ENCODE measurements around the gene CACFD1.

The CACFD1 gene

GRCh38 chr9:133464638-133465037, 4.9 kb downstream of the CACFD1 start:
- Mint-ChIP-seq H3K9me3 (no peaks in the 10 kb centered on the region), H3K27me3 (peaks cover 49% of the 10 kb centered on the region), H3K4me1 (peaks cover 7% of the 10 kb centered on the region), H3K4me3 (no peak overlapping the region), H3K27ac (no peak overlapping the region), H3K36me3 (no peaks in the 10 kb centered on the region)
- CTCF ChIA-PET = no interaction called here
- no peak for DNase-seq

GRCh38 chr9:133465984-133466383, 6.2 kb downstream of the CACFD1 start:
- Mint-ChIP-seq H3K27ac (no peak overlapping the region), H3K36me3 (no peaks in the 10 kb centered on the region), H3K27me3 (peaks cover 38% of the 10 kb centered on the region), H3K4me1 (no peaks in the 10 kb centered on the region), H3K9me3 (no peaks in the 10 kb centered on the region), H3K4me3 (no peak overlapping the region)
- CTCF ChIA-PET = no interaction called here
- no peak for DNase-seq

DNA sequence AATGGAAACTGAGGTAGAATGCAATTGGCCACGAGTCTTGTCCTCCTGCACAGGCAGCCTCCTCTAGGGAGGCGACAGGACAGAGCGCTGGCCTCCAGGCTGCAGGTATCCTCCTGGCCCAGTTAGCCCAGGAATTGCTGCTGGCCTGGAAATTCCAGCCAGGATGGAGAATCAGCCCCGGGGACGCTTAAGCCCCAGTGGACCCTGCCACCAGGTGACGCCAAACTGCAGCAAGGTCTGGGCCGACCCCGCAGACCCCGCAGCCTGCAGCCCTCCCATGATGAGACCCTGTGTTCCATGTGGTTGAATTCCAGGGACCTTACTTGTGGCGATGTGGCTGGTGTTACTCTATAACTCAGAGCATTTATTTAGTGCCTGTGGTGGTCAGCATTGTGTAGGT, 7.3 kb downstream of the CACFD1 start:
- no peak overlapping the region for H3K27ac Mint-ChIP-seq

DNA sequence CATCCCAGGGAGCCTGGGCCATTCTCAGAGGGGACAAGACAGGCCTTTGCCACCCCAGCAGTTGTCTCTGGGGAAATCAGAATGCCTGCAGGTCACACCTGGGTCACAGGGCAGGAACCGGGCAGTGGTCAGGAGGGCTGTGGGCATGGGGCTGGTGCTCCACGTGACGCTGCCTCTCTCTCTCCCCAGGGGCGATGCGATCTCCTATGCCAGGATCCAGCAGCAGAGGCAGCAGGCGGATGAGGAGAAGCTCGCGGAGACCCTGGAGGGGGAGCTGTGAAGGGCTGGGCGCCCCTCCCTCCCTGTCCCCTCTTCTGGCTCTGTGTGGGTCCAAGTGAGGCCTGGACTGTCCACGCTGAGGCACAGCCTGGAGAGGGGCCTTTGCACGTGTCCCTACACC, 8.6 kb downstream of the CACFD1 start:
- Mint-ChIP-seq H3K4me1 (no peaks in the 10 kb centered on the region), H3K27me3 (peaks cover 15% of the 10 kb centered on the region), H3K9me3 (no peaks in the 10 kb centered on the region), H3K27ac (no peak overlapping the region), H3K36me3 (no peaks in the 10 kb centered on the region), H3K4me3 (no peak overlapping the region)
- CTCF ChIA-PET = no interaction called here
- no peak for DNase-seq

More for the DNA sequence above, 7.3 kb downstream of the CACFD1 start:
- DNase-seq = no peak
- H3K4me1 Mint-ChIP-seq = no peaks in the 10 kb centered on the region
- H3K36me3 Mint-ChIP-seq = no peaks in the 10 kb centered on the region
- CTCF ChIA-PET = no interaction called here
- H3K27me3 Mint-ChIP-seq = peaks cover 27% of the 10 kb centered on the region
- no peak overlapping the region for H3K4me3 Mint-ChIP-seq
- no peaks in the 10 kb centered on the region for H3K9me3 Mint-ChIP-seq

DNA sequence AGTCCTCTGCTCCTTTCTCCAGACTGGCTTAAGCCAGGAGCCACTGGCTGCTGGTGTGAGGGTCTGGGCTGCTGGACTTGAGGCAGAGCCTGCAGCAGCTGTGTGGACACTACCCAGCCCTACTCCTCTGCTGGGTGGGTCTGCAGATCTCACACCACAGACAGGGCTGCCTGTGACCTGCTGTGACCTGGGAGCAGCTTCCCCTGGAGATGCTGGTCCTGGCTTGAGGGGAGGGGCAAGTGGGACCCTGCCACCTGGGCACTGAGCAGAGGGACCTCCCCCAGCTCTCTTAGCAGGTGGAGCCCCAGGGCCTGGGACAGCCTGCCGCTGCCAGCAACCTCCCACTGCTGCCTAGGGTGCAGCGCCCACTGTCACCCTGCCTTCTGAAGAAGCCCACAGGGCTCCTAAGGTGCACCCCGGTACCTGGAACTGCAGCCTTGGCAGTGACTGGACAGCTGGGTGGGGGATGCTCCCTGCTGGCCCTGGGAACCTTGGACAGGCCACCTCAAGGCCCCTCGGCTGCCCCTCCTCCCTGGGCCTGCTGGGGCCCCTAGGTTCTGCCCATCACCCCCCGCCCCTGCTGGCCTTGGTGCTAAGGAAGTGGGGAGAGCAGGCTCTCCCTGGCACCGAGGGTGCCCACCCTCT, 9.1 kb downstream of the CACFD1 start:
- DNase-seq = no peak
- Mint-ChIP-seq H3K27ac (no peak overlapping the region), H3K4me3 (no peak overlapping the region), H3K4me1 (no peaks in the 10 kb centered on the region), H3K9me3 (no peaks in the 10 kb centered on the region), H3K27me3 (peaks cover 13% of the 10 kb centered on the region), H3K36me3 (no peaks in the 10 kb centered on the region)
- CTCF ChIA-PET = no interaction called here

DNA sequence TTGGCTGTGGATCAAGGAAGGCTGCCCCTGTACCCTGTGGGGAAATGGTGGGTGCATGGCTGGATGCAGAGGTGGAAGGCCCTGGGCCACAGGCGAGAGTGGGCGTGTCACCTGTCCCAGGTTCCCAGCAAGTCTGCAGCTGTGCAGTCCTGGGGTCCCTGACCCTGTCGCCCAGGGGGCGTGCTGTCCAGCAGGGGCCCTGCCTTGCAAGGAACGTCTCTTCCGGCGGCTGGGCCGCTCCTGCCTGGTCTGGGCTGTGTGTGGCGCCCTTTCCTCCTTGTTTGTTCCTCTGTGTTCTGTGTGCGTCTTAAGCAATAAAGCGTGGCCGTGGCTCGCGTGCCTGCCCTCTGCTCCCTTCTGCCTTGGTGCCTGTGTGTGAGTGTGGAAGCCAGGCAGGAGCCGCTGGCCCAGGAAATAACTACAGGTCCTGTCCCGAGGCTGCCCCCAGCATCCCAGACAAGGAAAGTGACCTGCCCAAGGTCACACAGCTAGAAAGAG, 10.7 kb downstream of the CACFD1 start:
- H3K36me3 Mint-ChIP-seq = no peaks in the 10 kb centered on the region
- H3K4me3 Mint-ChIP-seq = no peak overlapping the region
- no peaks in the 10 kb centered on the region for H3K9me3 Mint-ChIP-seq
- peaks cover 3% of the 10 kb centered on the region for H3K4me1 Mint-ChIP-seq
- DNase-seq = no peak
- H3K27ac Mint-ChIP-seq = no peak overlapping the region
- CTCF ChIA-PET = no interaction called here
- peaks cover 2% of the 10 kb centered on the region for H3K27me3 Mint-ChIP-seq

GRCh38 chr9:133470988-133471387, 11.2 kb downstream of the CACFD1 start:
- Mint-ChIP-seq H3K9me3 (no peaks in the 10 kb centered on the region), H3K4me3 (no peak overlapping the region), H3K27me3 (no peaks in the 10 kb centered on the region), H3K36me3 (no peaks in the 10 kb centered on the region), H3K27ac (no peak overlapping the region), H3K4me1 (peaks cover 3% of the 10 kb centered on the region)
- DNase-seq = no peak
- CTCF ChIA-PET = no interaction called here

- peaks cover 3% of the 10 kb centered on the region for H3K4me1 Mint-ChIP-seq
- no peak for DNase-seq
- no peak overlapping the region for H3K27ac Mint-ChIP-seq
- CTCF ChIA-PET = no interaction called here
- H3K9me3 Mint-ChIP-seq = no peaks in the 10 kb centered on the region
- H3K4me3 Mint-ChIP-seq = no peak overlapping the region
- H3K36me3 Mint-ChIP-seq = no peaks in the 10 kb centered on the region
- H3K27me3 Mint-ChIP-seq = peaks cover 3% of the 10 kb centered on the region
These were observed 11.9 kb downstream of the CACFD1 start for GRCh38 chr9:133471551-133472276.

GRCh38 chr9:133472277-133472645, 12.5 kb downstream of the CACFD1 start:
- H3K4me1 Mint-ChIP-seq = peaks cover 3% of the 10 kb centered on the region
- CTCF ChIA-PET = no interaction called here
- H3K9me3 Mint-ChIP-seq = no peaks in the 10 kb centered on the region
- no peak for DNase-seq
- H3K27ac Mint-ChIP-seq = no peak overlapping the region
- H3K36me3 Mint-ChIP-seq = no peaks in the 10 kb centered on the region
- H3K4me3 Mint-ChIP-seq = no peak overlapping the region
- peaks cover 6% of the 10 kb centered on the region for H3K27me3 Mint-ChIP-seq

GRCh38 chr9:133472753-133473378, 13.1 kb downstream of the CACFD1 start:
- Mint-ChIP-seq H3K36me3 (no peaks in the 10 kb centered on the region), H3K4me3 (no peak overlapping the region), H3K9me3 (no peaks in the 10 kb centered on the region), H3K27me3 (peaks cover 6% of the 10 kb centered on the region), H3K4me1 (peaks cover 3% of the 10 kb centered on the region), H3K27ac (no peak overlapping the region)
- DNase-seq = no peak
- CTCF ChIA-PET = interaction anchor here (1.0 kb wide), 1 partner anchor 32 kb away, joined by 3 read pairs; no protein-coding TSS in a partner anchor

GRCh38 chr9:133473743-133474142, 14.0 kb downstream of the CACFD1 start:
- Mint-ChIP-seq H3K36me3 (no peaks in the 10 kb centered on the region), H3K9me3 (no peaks in the 10 kb centered on the region), H3K4me1 (peaks cover 3% of the 10 kb centered on the region), H3K27ac (no peak overlapping the region), H3K27me3 (peaks cover 6% of the 10 kb centered on the region), H3K4me3 (no peak overlapping the region)
- CTCF ChIA-PET = interaction anchor here (0.6 to 1.0 kb wide), 2 partner anchors 12 to 33 kb away, joined by 3 read pairs; no protein-coding TSS in a partner anchor
- DNase-seq = no peak

DNA sequence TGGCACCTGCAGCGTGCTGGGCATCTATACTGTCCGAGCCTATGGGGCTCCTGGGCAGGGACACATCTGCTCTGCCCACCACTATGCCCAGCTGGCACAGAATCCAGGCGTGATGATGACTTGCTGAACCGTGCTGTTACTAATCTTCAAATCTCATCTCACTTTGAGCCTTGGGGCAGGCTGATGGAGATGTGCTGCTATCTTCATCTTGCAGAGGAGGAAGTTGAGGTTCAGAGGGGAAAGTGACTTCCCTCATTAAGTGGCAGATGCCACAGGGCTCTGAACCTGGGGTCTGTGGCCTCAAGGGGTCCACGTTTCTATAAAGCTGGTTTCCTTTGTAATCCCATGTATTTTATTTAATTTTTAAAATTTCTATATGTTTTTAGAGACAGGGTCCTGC, 14.4 kb downstream of the CACFD1 start:
- no peak for DNase-seq
- Mint-ChIP-seq H3K36me3 (no peaks in the 10 kb centered on the region), H3K9me3 (no peaks in the 10 kb centered on the region), H3K4me3 (no peak overlapping the region), H3K27me3 (peaks cover 7% of the 10 kb centered on the region), H3K27ac (no peak overlapping the region), H3K4me1 (peaks cover 3% of the 10 kb centered on the region)
- CTCF ChIA-PET = interaction anchor here (0.6 kb wide), 1 partner anchor 12 kb away, joined by 3 read pairs; no protein-coding TSS in a partner anchor

GRCh38 chr9:133474853-133475252, 15.1 kb downstream of the CACFD1 start:
- Mint-ChIP-seq H3K36me3 (no peaks in the 10 kb centered on the region), H3K27ac (no peak overlapping the region)

DNA sequence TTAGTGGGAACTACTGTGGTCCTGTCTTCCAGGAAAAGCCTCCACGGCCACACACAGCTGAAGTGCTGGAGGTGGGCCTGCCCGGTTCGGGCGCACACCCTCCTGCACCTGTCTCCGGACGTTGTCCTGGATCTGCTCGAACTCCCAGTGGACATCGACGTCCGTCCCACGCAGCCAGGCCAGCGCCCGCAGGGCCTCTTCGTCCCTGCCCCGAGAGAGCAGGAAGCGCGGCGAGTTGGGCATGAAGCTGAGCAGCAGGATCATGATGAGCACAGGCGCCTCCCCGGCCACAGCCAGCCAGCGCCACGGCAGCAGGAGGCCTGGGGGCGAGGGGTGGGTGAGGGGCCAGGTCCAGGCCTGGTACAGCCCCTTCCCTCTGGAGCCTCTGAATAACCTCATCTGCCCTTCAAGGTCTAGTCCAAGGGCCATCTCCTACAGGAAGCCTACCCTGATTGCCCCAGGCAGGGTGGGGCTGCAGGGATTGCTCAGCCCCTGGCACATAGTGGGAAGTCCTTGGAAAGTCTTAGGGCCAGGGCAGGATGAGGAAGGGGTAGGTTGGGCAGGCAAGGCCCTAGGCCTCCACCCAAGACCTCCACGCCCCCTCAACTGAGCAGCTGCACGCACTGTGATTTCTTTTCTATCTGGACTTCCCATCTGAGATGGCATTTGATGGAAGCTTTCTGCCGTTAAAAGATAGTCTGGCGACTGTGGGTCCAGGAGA, 15.7 kb downstream of the CACFD1 start:
- no peaks in the 10 kb centered on the region for H3K9me3 Mint-ChIP-seq
- no peaks in the 10 kb centered on the region for H3K36me3 Mint-ChIP-seq
- peaks cover 16% of the 10 kb centered on the region for H3K27me3 Mint-ChIP-seq
- CTCF ChIA-PET = interaction anchor here (1.6 kb wide), 1 partner anchor 69 kb away, joined by 3 read pairs; no protein-coding TSS in a partner anchor
- no peak overlapping the region for H3K27ac Mint-ChIP-seq
- DNase-seq = no peak
- peaks cover 12% of the 10 kb centered on the region for H3K4me1 Mint-ChIP-seq
- H3K4me3 Mint-ChIP-seq = no peak overlapping the region

More at GRCh38 chr9:133474853-133475252, 15.1 kb downstream of the CACFD1 start:
- Mint-ChIP-seq H3K4me3 (no peak overlapping the region), H3K27me3 (peaks cover 12% of the 10 kb centered on the region), H3K9me3 (no peaks in the 10 kb centered on the region), H3K4me1 (peaks cover 10% of the 10 kb centered on the region)
- CTCF ChIA-PET = no interaction called here
- DNase-seq = no peak
